ENCODE results near the gene IFT20. TPM values are rescaled to one million over a fixed set of nuclear protein-coding genes. Genes with fewer than 3 reads are reported as not detected.
A peak's percentile ranks its signal among the peaks of the same experiment; 100 is the strongest.

The IFT20 gene
- total RNA-seq, 1 experiment from 2014 or later = 40.2 TPM

DNA sequence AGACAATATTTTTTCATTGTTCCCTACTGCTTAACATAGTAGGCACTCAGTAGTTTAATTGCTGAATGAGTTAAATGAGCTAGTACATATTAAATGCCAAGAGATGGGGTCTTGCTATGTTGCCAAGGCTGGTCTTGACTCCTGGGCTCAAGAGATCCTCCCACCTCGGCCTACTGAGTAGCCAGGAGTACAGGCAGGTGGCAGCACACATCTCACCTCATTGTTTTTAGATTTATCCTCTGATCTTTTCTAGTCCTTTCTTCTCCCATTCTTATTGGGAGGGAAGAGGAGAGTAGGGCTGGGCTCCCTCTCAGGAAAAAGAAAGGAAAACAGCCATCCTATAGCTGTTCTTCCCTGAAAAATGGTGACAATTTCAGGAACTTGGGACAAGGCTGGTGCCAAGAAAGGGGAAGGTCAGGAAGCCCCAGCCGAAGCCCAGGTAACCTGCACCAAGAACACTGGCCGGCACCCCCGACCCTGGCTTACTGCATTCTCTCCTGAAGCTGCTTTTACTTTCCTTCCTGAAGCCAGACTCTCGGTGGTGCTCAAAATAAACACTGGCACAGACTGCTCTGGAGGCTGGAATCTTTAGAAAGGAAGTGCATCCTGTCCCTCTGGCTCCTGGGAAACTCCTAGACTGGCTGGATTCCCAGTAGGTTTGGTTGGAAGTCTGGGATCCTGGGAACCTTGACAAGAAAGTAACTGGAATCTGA, 2.9 kb upstream of the IFT20 start:
- H3K27ac ChIP-seq = no peak overlapping the region
- no peak for DNase-seq (ENCODE audit: low read depth in 1 of 2, low spot score in 2 of 2)
- no peaks in the 10 kb centered on the region for H3K27me3 ChIP-seq (replicated peaks)
- H3K4me1 ChIP-seq (replicated peaks) = peaks cover 26% of the 10 kb centered on the region
- no peaks in the 10 kb centered on the region for H3K9me3 ChIP-seq (replicated peaks)
- no peak overlapping the region for H3K4me3 ChIP-seq
- H3K36me3 ChIP-seq = peaks cover 50% of the 10 kb centered on the region

DNA sequence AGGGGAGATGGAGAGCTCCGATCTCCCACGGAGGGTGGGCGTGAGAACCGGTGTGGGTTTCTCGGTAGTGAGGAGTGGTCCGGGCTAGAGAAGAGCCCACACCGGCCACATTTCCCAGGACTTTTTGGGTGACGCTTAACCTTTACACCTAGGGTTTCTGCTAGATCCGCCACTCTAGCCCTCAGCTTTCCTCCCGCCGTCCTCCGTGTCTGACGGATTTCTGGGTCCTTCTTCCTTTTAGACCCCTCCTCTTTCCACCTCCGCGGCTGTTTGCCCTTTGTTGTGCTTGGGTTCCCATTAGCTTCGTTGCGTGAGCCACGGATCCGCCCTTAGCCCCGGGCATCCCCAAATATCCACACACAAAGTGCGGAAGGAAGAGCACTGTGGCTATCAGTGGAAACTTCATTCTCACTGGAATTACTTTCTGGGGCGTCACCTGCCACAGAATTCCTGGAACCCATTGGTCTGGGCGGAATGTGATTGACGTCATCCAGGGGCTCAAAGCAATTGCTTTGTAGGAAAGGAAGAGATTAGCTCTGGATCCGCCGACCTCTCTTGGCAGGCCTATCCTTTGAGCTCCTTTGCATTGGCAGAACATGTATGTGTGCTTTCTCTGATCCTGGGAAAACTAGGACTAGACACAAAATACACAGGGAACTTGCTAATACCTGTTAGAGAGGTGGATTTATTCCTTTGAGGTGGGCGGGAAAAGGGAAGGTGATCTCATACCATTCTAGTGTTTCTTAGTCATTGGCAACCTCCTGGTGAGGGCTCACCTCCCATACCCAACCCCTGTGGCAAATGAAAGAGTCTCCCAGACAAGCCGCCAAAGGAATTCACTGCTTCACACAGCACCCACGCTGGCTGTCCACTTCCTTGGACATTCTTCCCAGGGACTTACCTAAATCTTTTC, 943 bp upstream of the IFT20 start:
- Histone ChIP-seq H3K4me3 (peak overlapping the region; percentile 65), H3K27me3 (replicated peaks) (no peaks in the 10 kb centered on the region), H3K4me1 (replicated peaks) (peaks cover 26% of the 10 kb centered on the region), H3K36me3 (peaks cover 31% of the 10 kb centered on the region), H3K9me3 (replicated peaks) (no peaks in the 10 kb centered on the region), H3K27ac (peak overlapping the region; percentile 91)
- peak; percentile 79 to 82 for DNase-seq (ENCODE audit: low read depth in 1 of 2, low spot score in 2 of 2)

DNA sequence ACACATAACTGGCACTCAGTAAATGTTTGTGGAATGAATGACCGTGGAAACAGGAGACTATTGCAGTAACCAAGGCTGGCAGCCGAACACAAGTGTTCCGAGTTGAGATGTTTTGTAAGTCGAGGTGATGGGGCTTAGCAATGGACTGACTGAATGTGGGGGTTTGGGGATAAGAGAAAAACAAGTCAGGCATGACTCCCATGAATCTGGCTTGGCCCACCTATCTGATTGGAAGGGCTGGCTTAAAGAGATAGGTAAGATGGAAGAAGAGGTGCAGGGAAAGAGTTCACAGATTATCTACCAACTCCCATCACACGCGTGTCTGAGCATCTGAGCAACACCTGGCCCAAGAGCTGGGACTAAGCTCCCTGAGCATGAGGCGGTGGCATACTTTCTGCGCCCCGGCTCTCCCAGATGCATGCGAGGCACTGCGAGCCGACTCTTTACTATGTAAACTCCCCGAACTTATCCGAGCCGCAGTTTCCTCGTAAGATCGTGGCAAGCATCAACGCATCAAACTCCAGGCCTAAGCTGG, 539 bp downstream of the IFT20 start:
- Histone ChIP-seq H3K36me3 (peaks cover 19% of the 10 kb centered on the region), H3K4me1 (replicated peaks) (peaks cover 26% of the 10 kb centered on the region), H3K27ac (peak overlapping the region; percentile 76), H3K9me3 (replicated peaks) (no peaks in the 10 kb centered on the region), H3K27me3 (replicated peaks) (no peaks in the 10 kb centered on the region), H3K4me3 (peak overlapping the region; percentile 65)
- no peak for DNase-seq (ENCODE audit: low read depth in 1 of 2, low spot score in 2 of 2)

DNA sequence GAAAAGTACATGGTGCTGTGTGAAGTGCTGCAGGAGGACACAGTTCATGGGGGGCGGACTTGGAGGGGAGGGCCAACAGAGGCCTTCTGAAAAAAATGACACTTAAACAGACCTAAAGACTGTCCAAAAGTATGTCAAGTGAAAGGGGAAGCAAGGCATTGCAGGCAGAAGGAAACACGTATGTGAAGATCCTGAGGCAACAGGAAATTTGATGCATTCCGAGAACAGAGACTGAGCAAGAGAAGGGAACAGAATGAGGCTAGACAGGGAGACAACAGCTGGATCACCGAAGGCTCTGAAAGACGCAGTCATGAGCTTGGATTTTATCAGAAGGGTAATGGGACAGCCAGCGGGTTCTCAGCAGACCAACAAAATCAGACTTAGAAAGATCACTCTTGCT, 1.1 kb downstream of the IFT20 start:
- no peak for DNase-seq (ENCODE audit: low read depth in 1 of 2, low spot score in 2 of 2)
- H3K27ac ChIP-seq = no peak overlapping the region
- peaks cover 23% of the 10 kb centered on the region for H3K36me3 ChIP-seq
- H3K4me1 ChIP-seq (replicated peaks) = peaks cover 26% of the 10 kb centered on the region
- H3K4me3 ChIP-seq = peak overlapping the region; percentile 65
- no peaks in the 10 kb centered on the region for H3K27me3 ChIP-seq (replicated peaks)
- no peaks in the 10 kb centered on the region for H3K9me3 ChIP-seq (replicated peaks)

DNA sequence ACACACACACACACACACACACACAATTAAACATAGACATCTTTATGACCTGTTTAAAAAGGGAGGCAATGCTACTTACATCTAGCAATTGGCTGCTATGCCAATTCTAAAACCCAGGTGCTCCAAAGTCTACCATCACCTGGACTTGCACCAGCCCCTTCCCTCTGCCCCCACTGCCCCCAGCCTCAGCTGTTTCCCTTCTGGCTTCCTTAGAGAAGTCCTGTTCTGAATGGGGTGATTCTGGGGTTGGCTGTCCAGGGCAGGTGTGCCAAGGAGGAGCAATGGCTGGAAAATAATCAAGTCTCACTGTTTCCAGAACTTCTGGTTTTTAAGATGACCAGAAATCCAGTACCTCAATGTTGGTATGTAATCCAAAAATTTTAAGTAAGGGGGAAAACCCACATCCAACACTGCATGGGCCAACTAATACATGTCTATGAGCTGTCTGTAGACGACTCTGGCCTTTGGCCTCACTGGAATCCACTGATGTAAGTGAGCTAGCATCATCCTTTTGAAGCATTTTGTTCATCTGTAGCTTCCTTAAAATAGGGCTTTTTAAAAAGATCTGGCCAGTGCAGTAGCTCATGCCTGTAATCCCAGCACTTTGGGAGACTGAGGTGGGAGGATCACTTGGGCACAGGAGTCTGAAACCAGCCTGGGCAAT, 2.1 kb downstream of the IFT20 start:
- DNase-seq (ENCODE audit: low read depth in 1 of 2, low spot score in 2 of 2) = no peak
- H3K36me3 ChIP-seq = peaks cover 32% of the 10 kb centered on the region
- H3K4me1 ChIP-seq (replicated peaks) = peaks cover 21% of the 10 kb centered on the region
- H3K9me3 ChIP-seq (replicated peaks) = no peaks in the 10 kb centered on the region
- H3K27me3 ChIP-seq (replicated peaks) = no peaks in the 10 kb centered on the region
- no peak overlapping the region for H3K4me3 ChIP-seq
- no peak overlapping the region for H3K27ac ChIP-seq

DNA sequence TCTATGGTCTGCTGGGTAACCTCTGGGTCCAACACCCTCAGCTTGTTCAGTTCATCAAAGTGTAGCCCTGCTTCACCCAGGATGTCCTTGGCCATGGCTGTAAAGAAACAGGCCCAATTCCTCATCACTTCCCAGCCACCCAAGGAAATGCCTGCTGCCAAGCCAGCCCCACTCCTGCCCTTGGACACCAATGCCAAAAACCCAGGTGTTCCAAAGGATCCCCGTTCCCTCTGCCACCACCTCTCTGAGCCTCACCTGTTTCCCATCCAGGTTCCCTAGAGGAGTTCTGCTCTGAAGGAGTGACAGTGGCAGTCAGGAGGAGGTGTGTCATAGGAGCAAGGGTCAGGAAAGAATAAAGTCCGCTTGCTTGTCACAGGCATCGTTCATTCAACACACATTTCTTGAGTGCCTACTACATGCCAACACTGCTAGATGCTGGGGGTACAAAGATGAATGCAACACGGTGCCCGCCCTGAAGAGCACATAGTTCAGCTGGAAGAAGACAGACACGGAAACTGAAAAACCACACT, 3.3 kb downstream of the IFT20 start:
- Histone ChIP-seq H3K4me1 (replicated peaks) (peaks cover 13% of the 10 kb centered on the region), H3K27me3 (replicated peaks) (no peaks in the 10 kb centered on the region), H3K36me3 (peaks cover 37% of the 10 kb centered on the region), H3K4me3 (no peak overlapping the region), H3K27ac (no peak overlapping the region), H3K9me3 (replicated peaks) (no peaks in the 10 kb centered on the region)
- no peak for DNase-seq (ENCODE audit: low read depth in 1 of 2, low spot score in 2 of 2)

DNA sequence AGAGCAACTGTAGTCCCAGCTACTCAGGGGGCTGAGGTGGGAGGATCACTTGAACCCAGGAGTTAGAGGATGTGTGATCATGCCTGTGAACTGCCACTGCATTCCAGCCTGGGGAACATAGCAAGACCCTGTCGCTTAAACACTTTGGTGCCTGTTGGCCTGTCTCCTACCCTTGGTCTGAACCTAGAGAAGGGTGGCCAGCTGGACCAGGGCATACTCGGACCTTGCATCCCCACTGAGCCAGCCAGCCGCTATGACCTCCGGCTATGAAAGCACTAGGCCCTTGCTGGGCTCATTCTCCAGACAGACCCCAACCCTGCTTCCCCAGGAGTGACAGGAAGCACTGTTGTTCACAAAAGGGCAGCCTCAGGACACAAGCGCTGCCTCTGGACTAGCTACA, 4.6 kb downstream of the IFT20 start:
- Histone ChIP-seq H3K27me3 (replicated peaks) (no peaks in the 10 kb centered on the region), H3K36me3 (peaks cover 40% of the 10 kb centered on the region), H3K27ac (no peak overlapping the region), H3K4me3 (no peak overlapping the region), H3K9me3 (replicated peaks) (no peaks in the 10 kb centered on the region), H3K4me1 (replicated peaks) (peaks cover 7% of the 10 kb centered on the region)
- no peak for DNase-seq (ENCODE audit: low read depth in 1 of 2, low spot score in 2 of 2)

DNA sequence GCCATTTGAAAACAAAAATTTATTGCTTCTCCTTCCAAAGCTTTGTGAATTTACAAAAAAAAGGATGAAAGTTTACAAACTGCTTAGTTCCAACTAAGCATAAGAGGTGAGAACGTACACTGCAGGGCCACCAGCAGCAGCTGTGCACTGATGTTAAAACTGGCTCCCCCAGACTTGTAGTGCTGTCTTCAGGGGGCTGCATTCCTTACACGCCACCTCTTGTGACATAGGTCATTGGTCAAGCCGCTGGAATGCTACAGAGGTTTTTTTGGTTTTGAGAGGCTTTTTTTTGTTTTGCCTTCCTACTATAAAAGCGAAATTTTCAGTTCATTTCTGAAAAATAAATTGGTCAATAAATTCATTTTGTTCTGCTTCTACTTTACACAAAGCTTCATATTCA, 6.9 kb downstream of the IFT20 start:
- no peaks in the 10 kb centered on the region for H3K27me3 ChIP-seq (replicated peaks)
- no peak overlapping the region for H3K27ac ChIP-seq
- no peak for DNase-seq (ENCODE audit: low read depth in 1 of 2, low spot score in 2 of 2)
- H3K4me3 ChIP-seq = no peak overlapping the region
- no peaks in the 10 kb centered on the region for H3K4me1 ChIP-seq (replicated peaks)
- H3K9me3 ChIP-seq (replicated peaks) = no peaks in the 10 kb centered on the region
- H3K36me3 ChIP-seq = peaks cover 37% of the 10 kb centered on the region

DNA sequence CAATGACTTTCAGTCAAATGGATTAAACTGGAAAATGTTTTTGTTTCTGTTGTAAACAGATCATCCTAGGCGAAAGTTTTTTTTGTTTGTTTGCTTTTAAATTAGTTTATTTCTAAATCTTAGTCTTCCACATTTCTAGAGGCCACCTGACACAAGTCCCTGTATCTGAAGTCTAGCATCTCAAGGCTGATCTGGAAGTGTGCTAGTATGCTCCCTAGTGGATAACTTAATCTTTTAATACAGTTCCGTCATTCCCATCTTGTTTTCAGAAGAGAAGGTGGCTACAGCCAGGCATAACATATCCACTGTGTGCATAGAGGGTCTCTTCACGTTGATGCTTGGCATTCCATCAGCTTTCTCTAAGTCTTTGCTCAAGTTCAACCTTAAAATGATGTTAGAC, 7.6 kb downstream of the IFT20 start:
- Histone ChIP-seq H3K9me3 (replicated peaks) (no peaks in the 10 kb centered on the region), H3K4me3 (no peak overlapping the region)
- DNase-seq (ENCODE audit: low read depth in 1 of 2, low spot score in 2 of 2) = no peak

DNA sequence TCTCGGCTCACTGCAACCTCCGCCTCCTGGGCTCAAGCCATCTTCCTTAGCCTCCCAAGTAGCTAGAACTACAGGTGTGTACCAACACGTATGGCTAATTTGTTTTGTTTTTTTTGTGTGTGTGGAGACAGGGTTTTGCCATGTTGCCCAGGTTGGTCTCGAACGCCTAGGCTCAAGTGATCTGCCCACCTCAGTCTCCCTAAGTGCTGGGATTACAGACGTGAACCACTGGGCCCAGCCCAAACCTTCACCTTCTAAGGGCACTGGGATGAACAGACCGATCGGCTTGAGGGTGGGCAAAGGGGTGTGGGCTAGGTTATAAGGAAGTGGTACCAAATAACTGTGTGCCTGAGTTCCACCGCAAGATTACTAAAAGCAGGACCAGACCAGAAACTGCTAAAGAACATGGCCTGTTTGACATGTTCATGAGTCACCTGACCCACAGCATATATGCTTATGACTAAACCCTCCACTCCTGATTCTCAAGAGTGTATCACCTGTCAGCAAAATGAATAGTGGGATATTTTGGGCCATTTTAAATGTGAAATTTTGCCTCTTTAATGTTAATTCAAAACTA, 8.2 kb downstream of the IFT20 start:
- H3K27ac ChIP-seq = no peak overlapping the region
- H3K4me3 ChIP-seq = no peak overlapping the region
- DNase-seq (ENCODE audit: low read depth in 1 of 2, low spot score in 2 of 2) = peak in 1 of 2 experiments; percentile 17
- peaks cover 37% of the 10 kb centered on the region for H3K36me3 ChIP-seq
- H3K9me3 ChIP-seq (replicated peaks) = no peaks in the 10 kb centered on the region
- no peaks in the 10 kb centered on the region for H3K4me1 ChIP-seq (replicated peaks)
- no peaks in the 10 kb centered on the region for H3K27me3 ChIP-seq (replicated peaks)

More for the DNA sequence above, 7.6 kb downstream of the IFT20 start:
- no peaks in the 10 kb centered on the region for H3K27me3 ChIP-seq (replicated peaks)
- peaks cover 37% of the 10 kb centered on the region for H3K36me3 ChIP-seq
- H3K4me1 ChIP-seq (replicated peaks) = no peaks in the 10 kb centered on the region
- no peak overlapping the region for H3K27ac ChIP-seq

DNA sequence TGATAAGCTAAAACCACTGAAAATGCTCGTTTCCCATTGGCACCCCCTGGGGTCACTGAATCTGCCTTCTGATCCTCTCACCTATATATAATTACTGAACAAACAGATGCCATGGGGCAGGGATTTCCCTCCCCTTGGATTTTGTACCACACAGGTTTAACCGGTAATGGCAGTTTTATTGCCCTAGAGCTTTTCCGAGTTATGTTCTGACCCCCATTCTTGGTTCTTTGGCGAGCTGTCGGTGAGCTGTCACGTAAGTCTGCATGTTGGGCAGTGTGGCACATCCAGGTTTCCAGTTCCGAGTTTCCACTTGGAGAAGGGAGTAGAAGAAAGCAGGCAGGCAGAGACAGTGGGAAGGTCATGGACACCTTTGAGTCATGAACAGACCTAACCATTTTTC, 9.2 kb downstream of the IFT20 start:
- H3K36me3 ChIP-seq = peaks cover 37% of the 10 kb centered on the region
- no peaks in the 10 kb centered on the region for H3K9me3 ChIP-seq (replicated peaks)
- no peak overlapping the region for H3K27ac ChIP-seq
- H3K27me3 ChIP-seq (replicated peaks) = no peaks in the 10 kb centered on the region
- no peaks in the 10 kb centered on the region for H3K4me1 ChIP-seq (replicated peaks)
- no peak overlapping the region for H3K4me3 ChIP-seq
- DNase-seq (ENCODE audit: low read depth in 1 of 2, low spot score in 2 of 2) = no peak

DNA sequence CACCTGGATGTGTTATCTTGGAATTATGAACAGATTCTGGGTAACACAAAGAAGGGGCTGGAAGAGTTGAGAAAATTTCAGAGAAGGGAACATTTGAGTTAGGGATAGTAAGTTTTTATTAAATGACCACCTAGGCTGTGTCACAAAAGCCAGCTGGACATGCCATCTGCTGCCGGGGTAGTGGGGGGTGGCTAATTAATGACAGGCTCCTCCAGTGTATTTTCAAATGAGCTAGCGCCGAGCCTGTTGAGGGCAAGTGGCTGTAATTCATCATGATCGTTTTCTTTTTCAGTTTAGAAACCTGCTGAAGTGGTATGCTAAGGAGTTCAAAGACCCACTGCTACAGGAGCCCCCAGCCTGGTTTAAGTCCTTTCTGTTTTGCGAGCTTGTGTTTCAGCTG, 10.1 kb downstream of the IFT20 start:
- Histone ChIP-seq H3K4me3 (no peak overlapping the region), H3K9me3 (replicated peaks) (no peaks in the 10 kb centered on the region), H3K27ac (no peak overlapping the region), H3K27me3 (replicated peaks) (no peaks in the 10 kb centered on the region), H3K4me1 (replicated peaks) (peaks cover 3% of the 10 kb centered on the region), H3K36me3 (peaks cover 44% of the 10 kb centered on the region)
- peak in 1 of 2 experiments; percentile 7 for DNase-seq (ENCODE audit: low read depth in 1 of 2, low spot score in 2 of 2)

DNA sequence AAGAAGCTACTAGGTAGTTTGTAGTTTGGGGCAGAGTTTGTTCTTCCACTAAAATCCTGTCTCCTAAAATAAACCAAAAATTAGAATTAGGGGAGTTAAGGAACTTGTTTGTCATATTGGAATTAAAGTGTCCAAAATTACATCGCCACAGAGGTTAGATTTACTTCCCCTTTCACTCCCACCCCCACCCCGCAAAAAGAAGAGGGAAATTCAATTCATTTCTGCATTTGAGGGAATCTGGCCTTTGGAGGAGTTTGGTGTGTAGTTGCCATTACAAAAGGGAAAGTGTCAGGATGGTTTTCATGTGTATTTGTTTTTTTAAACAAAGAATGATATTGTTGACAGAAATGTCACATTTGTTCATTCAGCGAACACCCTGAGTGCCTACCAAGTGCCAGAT, 10.5 kb downstream of the IFT20 start:
- Histone ChIP-seq H3K9me3 (replicated peaks) (no peaks in the 10 kb centered on the region), H3K4me1 (replicated peaks) (peaks cover 7% of the 10 kb centered on the region), H3K4me3 (no peak overlapping the region), H3K27me3 (replicated peaks) (no peaks in the 10 kb centered on the region), H3K36me3 (peaks cover 43% of the 10 kb centered on the region), H3K27ac (no peak overlapping the region)
- DNase-seq (ENCODE audit: low read depth in 1 of 2, low spot score in 2 of 2) = no peak
